HAP-1 (cell line): Measurements from ENCODE around the gene KLF11.
"Not testable (repeated sequence)": the region's sequence is repeated elsewhere in the genome, so short reads cannot be mapped to it uniquely, and the experiment has no call there.

Experiments
- DNase-seq, 2 experiments: peaks; one replicate each; pipeline ENCODE4 v3.0.0-alpha.2; 2016 to 2020; ENCODE audit warnings: low spot score in 2 of 2
- H3K27me3 ChIP-seq: fragments of 250-450 bp; sonication (Bioruptor Pico); 2 replicates; pipeline ENCODE4 v1.5.1; 2020; ENCODE audit warnings: low read depth, mild to moderate bottlenecking, moderate library complexity
- H3K36me3 ChIP-seq: fragments of 250-450 bp; sonication (Bioruptor Pico); replicated peaks from 2 replicates; pipeline ENCODE4 v1.5.1; 2020; ENCODE audit warnings: mild to moderate bottlenecking
- H3K4me1 ChIP-seq: fragments of 250-450 bp; sonication (Bioruptor Pico); 2 replicates; pipeline ENCODE4 v1.5.1; 2020; ENCODE audit warnings: mild to moderate bottlenecking
- H3K4me3 ChIP-seq: fragments of 250-450 bp; sonication (Bioruptor Pico); 2 replicates; pipeline ENCODE4 v1.5.1; 2020; ENCODE audit warnings: mild to moderate bottlenecking, moderate library complexity
- H3K9me3 ChIP-seq: fragments of 250-450 bp; sonication (Bioruptor Pico); 2 replicates; pipeline ENCODE4 v1.5.1; 2020; ENCODE audit warnings: mild to moderate bottlenecking, moderate library complexity
- in situ Hi-C: fragments of 300-500 bp; cut with MboI; formaldehyde crosslinking; loops from 3 replicates; pipeline ENCODE4 v1.14.3; 2020; ENCODE audit warnings: low sequenced_read_pairs, inconsistent platforms, mixed read lengths

KLF11 gene

DNA sequence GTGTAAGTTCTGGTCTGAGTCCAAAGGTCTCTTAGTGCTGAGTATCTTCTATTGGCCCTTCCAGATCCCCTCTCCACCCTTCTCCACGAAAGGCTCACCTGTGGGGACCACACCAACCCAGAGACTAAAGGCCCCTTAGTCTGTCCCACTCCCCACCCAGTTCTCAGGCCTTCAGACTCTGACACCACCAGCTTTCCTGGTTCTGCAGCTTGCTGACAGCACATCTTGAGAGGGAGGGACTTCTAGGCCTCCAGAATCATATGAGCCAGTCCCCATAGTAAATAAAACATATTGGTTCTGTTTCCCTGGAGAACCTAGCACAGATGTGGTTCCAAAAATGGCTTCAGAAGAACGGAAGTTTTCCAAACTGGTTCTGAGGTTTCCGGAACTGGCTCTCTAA, 38.5 kb upstream of the KLF11 start:
- H3K36me3 ChIP-seq = peaks cover 6% of the 10 kb centered on the region; the same call in 1 of the 2 replicates
- H3K4me1 ChIP-seq = 0 out of 2 replicates have a peak, but pooled peaks cover 3% of the 10 kb centered on the region
- no peak for DNase-seq
- H3K4me3 ChIP-seq = no peak overlapping the region
- in situ Hi-C loops = no loop called here
- no peaks in the 10 kb centered on the region for H3K9me3 ChIP-seq
- H3K27me3 ChIP-seq = no peaks in the 10 kb centered on the region

DNA sequence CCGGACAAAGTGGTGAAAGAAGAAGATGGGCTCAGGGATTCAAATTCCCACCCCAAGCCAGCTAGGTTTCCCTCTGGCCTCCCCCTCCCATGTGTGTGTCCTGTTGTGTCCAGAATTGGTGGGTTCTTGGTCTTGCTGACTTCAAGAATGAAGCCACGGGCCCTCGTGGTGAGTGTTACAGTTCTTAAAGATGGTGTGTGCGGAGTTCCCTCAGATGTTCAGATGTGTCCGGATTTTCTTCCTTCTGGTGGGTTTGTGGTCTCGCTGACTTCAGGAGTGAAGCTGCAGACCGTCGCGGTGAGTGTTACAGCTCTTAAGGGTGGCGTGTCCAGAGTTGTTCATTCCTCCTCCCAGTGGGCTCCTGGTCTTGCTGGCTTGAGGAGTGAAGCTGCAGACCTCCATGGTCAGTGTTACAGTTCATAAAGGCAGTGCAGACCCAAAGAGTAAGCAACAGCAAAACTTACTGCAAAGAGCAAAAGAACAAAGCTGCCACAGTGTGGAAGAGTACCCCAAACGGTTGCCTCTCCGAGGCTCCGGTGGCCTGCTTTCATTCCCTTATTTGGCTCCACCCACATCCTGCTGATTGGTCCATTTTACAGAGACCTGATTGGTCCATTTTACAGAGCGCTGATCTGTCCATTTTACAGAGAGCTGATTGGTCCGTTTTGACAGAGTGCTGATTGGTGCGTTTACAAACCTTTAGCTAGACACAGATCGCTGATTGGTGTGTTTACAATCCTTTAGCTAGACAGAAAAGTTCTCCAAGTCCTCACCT, 37.7 kb upstream of the KLF11 start:
- 0 out of 2 replicates have a peak, but pooled peaks cover 3% of the 10 kb centered on the region for H3K4me1 ChIP-seq
- in situ Hi-C loops = no loop called here

GRCh38 chr2:10006236-10007161, 36.9 kb upstream of the KLF11 start:
- 0 out of 2 replicates have a peak, but pooled peaks cover 1% of the 10 kb centered on the region for H3K4me1 ChIP-seq
- no peak overlapping the region for H3K4me3 ChIP-seq
- H3K9me3 ChIP-seq = no peaks in the 10 kb centered on the region
- in situ Hi-C loops = no loop called here
- H3K27me3 ChIP-seq = no peaks in the 10 kb centered on the region
- no peak for DNase-seq
- no peaks in the 10 kb centered on the region for H3K36me3 ChIP-seq

More for the DNA sequence above, 37.7 kb upstream of the KLF11 start:
- Histone ChIP-seq H3K27me3 (no peaks in the 10 kb centered on the region), H3K4me3 (no peak overlapping the region), H3K36me3 (no peaks in the 10 kb centered on the region), H3K9me3 (no peaks in the 10 kb centered on the region)
- DNase-seq = no peak

DNA sequence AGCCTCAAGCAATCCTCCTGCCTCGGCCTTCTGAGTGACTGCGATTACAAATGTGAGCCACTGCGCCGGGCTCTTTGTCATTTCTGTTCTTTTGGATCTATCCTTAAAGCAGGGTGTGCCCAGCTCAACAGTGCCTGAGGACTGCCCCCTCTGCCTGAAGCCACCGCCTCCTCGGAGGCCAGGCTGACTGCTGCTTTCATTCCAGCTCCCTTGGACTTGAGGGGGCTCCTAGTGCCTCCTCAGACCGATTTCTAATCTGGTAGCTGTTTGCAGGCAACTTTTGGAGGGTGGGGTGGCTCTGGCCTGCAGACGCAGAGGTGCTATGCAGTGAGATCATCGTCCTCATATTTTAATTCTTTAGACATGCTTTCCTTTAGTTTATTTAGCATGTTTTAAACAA, 35.9 kb upstream of the KLF11 start:
- Histone ChIP-seq H3K4me3 (no peak overlapping the region), H3K36me3 (no peaks in the 10 kb centered on the region), H3K27me3 (no peaks in the 10 kb centered on the region), H3K9me3 (no peaks in the 10 kb centered on the region), H3K4me1 (no peaks in the 10 kb centered on the region)
- in situ Hi-C loops = no loop called here
- DNase-seq = no peak

GRCh38 chr2:10007921-10008808, 35.2 kb upstream of the KLF11 start:
- DNase-seq = no peak
- no peaks in the 10 kb centered on the region for H3K27me3 ChIP-seq
- in situ Hi-C loops = no loop called here
- no peaks in the 10 kb centered on the region for H3K4me1 ChIP-seq
- no peaks in the 10 kb centered on the region for H3K36me3 ChIP-seq
- no peaks in the 10 kb centered on the region for H3K9me3 ChIP-seq
- H3K4me3 ChIP-seq = no peak overlapping the region

- Histone ChIP-seq H3K4me3 (no peak overlapping the region), H3K36me3 (no peaks in the 10 kb centered on the region), H3K4me1 (no peaks in the 10 kb centered on the region), H3K9me3 (no peaks in the 10 kb centered on the region), H3K27me3 (no peaks in the 10 kb centered on the region)
- DNase-seq = no peak
- in situ Hi-C loops = no loop called here
These were observed 34.6 kb upstream of the KLF11 start for GRCh38 chr2:10008809-10009176.

GRCh38 chr2:10009271-10009810, 34.0 kb upstream of the KLF11 start:
- Histone ChIP-seq H3K36me3 (no peaks in the 10 kb centered on the region), H3K4me1 (no peaks in the 10 kb centered on the region), H3K27me3 (no peaks in the 10 kb centered on the region), H3K4me3 (no peak overlapping the region), H3K9me3 (no peaks in the 10 kb centered on the region)
- in situ Hi-C loops = no loop called here
- no peak for DNase-seq

DNA sequence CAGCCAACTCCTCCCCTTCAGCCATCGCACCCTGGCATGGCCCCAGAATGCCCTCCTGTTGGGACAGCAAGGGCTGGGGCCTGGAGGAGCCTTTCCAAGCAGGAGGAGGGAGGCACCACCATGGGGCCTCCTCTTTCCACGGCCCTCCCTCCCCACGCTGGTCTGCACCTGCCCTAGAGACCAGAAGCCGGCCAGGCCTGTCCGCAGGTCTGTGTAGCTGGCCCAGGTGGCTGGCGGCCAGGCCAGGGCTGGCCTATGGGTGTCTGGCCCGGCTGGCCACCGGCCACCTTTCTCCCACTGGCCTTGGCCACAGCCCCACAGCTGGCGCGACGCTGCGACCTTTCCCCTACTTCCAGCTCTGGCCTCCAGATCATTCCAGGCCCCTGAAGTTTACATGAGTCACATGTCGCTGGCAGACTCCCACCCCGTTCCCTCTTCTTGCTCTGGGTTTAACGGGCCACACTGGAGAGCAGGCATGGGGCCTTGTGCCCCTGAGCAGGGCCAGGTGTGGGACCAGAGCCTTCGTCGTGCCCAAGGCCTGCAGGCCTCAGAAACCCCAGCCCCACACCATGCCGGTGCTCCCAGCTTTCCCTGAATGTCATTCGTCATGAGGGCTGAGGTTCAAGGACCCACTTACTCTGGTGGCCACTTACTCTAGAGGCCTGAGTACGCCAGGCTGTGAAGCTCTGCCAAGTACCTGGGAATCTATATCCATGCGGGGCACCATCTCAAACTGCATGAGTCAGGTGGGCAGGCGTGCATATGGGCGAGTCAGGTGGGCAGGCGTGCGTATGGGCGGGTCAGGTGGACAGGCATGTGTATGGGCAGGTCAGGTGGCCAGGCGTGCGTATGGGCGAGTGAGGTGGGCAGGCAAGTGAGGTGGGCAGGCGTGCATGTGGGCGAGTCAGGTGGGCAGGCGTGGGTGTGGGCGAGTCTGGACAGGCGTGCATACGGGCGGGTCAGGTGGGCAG, 33.3 kb upstream of the KLF11 start:
- no peaks in the 10 kb centered on the region for H3K9me3 ChIP-seq
- no peak overlapping the region for H3K4me3 ChIP-seq
- no peaks in the 10 kb centered on the region for H3K4me1 ChIP-seq
- in situ Hi-C loops = no loop called here
- H3K36me3 ChIP-seq = no peaks in the 10 kb centered on the region
- DNase-seq = no peak
- no peaks in the 10 kb centered on the region for H3K27me3 ChIP-seq

DNA sequence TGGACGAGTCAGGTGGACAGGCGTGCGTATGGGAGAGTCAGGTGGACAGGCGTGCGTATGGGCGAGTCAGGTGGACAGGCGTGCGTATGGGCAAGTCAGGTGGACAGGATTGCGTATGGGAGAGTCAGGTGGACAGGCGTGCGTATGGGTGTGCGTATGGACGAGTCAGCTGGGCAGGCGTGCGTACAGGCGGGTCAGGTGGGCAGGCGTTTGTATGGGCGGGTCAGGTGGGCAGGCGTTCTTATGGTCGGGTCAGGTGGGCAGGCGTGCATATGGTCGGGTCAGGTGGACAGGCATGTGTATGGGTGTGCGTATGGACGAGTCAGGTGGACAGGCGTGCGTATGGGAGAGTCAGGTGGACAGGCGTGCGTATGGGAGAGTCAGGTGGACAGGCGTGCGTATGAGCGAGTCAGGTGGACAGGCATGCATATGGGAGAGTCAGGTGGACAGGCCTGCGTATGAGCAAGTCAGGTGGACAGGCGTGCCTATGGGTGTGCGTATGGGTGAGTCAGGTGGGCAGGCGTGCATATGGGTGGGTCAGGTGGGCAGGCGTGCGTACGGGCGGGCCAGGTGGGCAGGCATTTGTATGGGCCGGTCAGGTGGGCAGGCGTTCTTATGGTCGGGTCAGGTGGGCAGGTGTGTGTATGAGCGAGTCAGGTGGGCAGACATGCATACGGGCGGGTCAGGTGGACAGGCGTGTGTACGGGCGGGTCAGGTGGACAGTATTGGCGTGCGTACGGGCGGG, 32.3 kb upstream of the KLF11 start:
- H3K4me1 ChIP-seq, H3K36me3 ChIP-seq, H3K4me3 ChIP-seq, DNase-seq, in situ Hi-C loops, H3K27me3 ChIP-seq, H3K9me3 ChIP-seq: not testable (repeated sequence)

GRCh38 chr2:10011606-10012325, 31.6 kb upstream of the KLF11 start:
- H3K9me3 ChIP-seq, H3K4me3 ChIP-seq, H3K36me3 ChIP-seq, H3K27me3 ChIP-seq, DNase-seq, in situ Hi-C loops, H3K4me1 ChIP-seq: not testable (repeated sequence)

DNA sequence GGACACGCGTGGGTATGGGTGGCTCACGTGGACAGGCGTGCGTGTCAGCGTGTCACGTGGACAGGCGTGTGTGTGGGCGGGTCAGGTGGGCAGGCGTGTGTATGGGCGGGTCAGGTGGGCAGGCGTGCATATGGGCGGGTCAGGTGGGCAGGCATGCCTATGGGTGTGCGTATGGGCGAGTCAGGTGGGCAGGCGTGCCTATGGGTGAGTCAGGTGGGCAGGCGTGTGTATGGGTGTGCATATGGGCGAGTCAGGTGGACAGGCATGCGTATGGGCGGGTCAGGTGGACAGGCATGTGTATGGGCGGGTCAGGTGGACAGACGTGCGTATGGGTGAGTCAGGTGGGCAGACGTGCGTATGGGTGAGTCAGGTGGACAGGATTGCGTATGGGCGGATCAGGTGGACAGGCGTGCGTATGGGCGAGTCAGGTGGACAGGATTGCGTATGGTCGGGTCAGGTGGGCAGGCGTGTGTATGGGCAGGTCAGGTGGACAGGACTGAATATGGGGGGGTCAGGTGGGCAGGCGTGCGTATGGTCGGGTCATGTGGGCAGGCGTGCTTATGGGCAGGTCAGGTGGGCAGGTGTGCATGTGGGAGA, 30.9 kb upstream of the KLF11 start:
- in situ Hi-C loops, H3K36me3 ChIP-seq, H3K27me3 ChIP-seq, H3K4me1 ChIP-seq, H3K9me3 ChIP-seq, H3K4me3 ChIP-seq, DNase-seq: not testable (repeated sequence)
